Trophoblast cell (in vitro differentiated cells and primary cell): ENCODE data around the gene CCDC77.
"Not testable (repeated sequence)": the region's sequence is repeated elsewhere in the genome, so short reads cannot be mapped to it uniquely, and the experiment has no call there.

Source experiments
- DNase-seq, 2 donors: peaks; one replicate each; pipeline ENCODE4 v3.0.0-alpha.2; 2016
- H2AFZ ChIP-seq: 2 replicates; pipeline ENCODE4 v1.6.1; 2013; ENCODE audit warnings: low read length, moderate library complexity, mild to moderate bottlenecking; ENCODE audit not compliant: insufficient read depth, poor library complexity
- H2AK5ac ChIP-seq: 2 replicates; pipeline ENCODE4 v1.6.1; 2013; ENCODE audit warnings: mild to moderate bottlenecking, low read length
- H2BK120ac ChIP-seq: 2 replicates; pipeline ENCODE4 v1.6.1; 2013; ENCODE audit warnings: low read length, mild to moderate bottlenecking, moderate library complexity; ENCODE audit not compliant: insufficient read depth, poor library complexity
- H2BK12ac ChIP-seq: 2 replicates; pipeline ENCODE4 v1.6.1; 2013; ENCODE audit warnings: mild to moderate bottlenecking, low read length, moderate library complexity
- H2BK5ac ChIP-seq: 2 replicates; pipeline ENCODE4 v1.6.1; 2013; ENCODE audit warnings: low read length, low read depth, moderate library complexity, mild to moderate bottlenecking; ENCODE audit not compliant: poor library complexity
- H3K14ac ChIP-seq: 2 replicates; pipeline ENCODE4 v1.6.1; 2013; ENCODE audit warnings: mild to moderate bottlenecking, low read length
- H3K18ac ChIP-seq: 2 replicates; pipeline ENCODE4 v1.6.1; 2013; ENCODE audit warnings: mild to moderate bottlenecking, low read length
- H3K23ac ChIP-seq: 2 replicates; pipeline ENCODE4 v1.6.1; 2013; ENCODE audit warnings: low read length
- H3K27ac ChIP-seq: 2 replicates; pipeline ENCODE4 v1.5.1; 2013; ENCODE audit warnings: low read depth, mild to moderate bottlenecking, inconsistent platforms, low read length, moderate library complexity
- H3K27me3 ChIP-seq: 2 replicates; pipeline ENCODE4 v1.6.1; 2013; ENCODE audit warnings: inconsistent platforms, mild to moderate bottlenecking, low read length, moderate library complexity; ENCODE audit not compliant: insufficient read depth
- H3K36me3 ChIP-seq, 2 experiments: 1 replicate in 1 of 2; 2 replicates in 1 of 2; pipeline ENCODE4 v1.6.1; 2013; ENCODE audit warnings: low read length in 2 of 2, mild to moderate bottlenecking in 2 of 2, moderate library complexity in 1 of 2; ENCODE audit not compliant: insufficient read depth in 2 of 2, control insufficient read depth in 1 of 2
- H3K4ac ChIP-seq: 2 replicates; pipeline ENCODE4 v1.6.1; 2013; ENCODE audit warnings: low read depth, mild to moderate bottlenecking, low read length, moderate library complexity
- H3K4me1 ChIP-seq, 2 experiments: 1 replicate in 1 of 2; 2 replicates in 1 of 2; pipeline ENCODE4 v1.6.1; 2013; ENCODE audit warnings: low read length in 2 of 2, mild to moderate bottlenecking in 2 of 2, moderate library complexity in 1 of 2; ENCODE audit not compliant: insufficient read depth in 2 of 2, control insufficient read depth in 1 of 2
- H3K4me2 ChIP-seq: 2 replicates; pipeline ENCODE4 v1.6.1; 2013; ENCODE audit warnings: inconsistent platforms, mild to moderate bottlenecking, low read length, moderate library complexity
- H3K4me3 ChIP-seq: 2 replicates; pipeline ENCODE4 v1.5.1; 2013; ENCODE audit warnings: mild to moderate bottlenecking, low read depth, low read length, inconsistent platforms
- H3K79me1 ChIP-seq: one replicate; pipeline ENCODE4 v1.6.1; 2013; ENCODE audit warnings: low read length
- H3K79me2 ChIP-seq: 2 replicates; pipeline ENCODE4 v1.6.1; 2013; ENCODE audit warnings: low read length, mild to moderate bottlenecking; ENCODE audit not compliant: control insufficient read depth, insufficient read depth, poor library complexity
- H3K9ac ChIP-seq: 2 replicates; pipeline ENCODE4 v1.6.1; 2013; ENCODE audit warnings: mild to moderate bottlenecking, low read length
- H3K9me3 ChIP-seq: 2 replicates; pipeline ENCODE4 v1.6.1; 2013; ENCODE audit warnings: low read depth, mild to moderate bottlenecking, control low read depth, inconsistent platforms, low read length; ENCODE audit not compliant: insufficient read depth
- H4K12ac ChIP-seq: 2 replicates; pipeline ENCODE4 v1.6.1; 2013; ENCODE audit warnings: low read depth, mild to moderate bottlenecking, low read length, moderate library complexity
- H4K8ac ChIP-seq: 2 replicates; pipeline ENCODE4 v1.6.1; 2013; ENCODE audit warnings: low read depth, mild to moderate bottlenecking, low read length, moderate library complexity
- H4K91ac ChIP-seq: one replicate; pipeline ENCODE4 v1.6.1; 2013; ENCODE audit warnings: low read depth, mild to moderate bottlenecking, low read length, moderate library complexity
- WGBS: extraction: QIAGEN DNeasy Blood & Tissue Kit; methylation state at CpG from one replicate; pipeline ENCODE4 v1.1.7; 2013; ENCODE audit warnings: missing lambda C conversion rate; ENCODE audit not compliant: insufficient read length, insufficient coverage; ENCODE audit errors: extremely low coverage; 5-methylcytosine and 5-hydroxymethylcytosine counted together

The CCDC77 gene

GRCh38 chr12:367972-368371 is 33.5 kb upstream of the CCDC77 start:
- Histone ChIP-seq H3K23ac (no peak overlapping the region), H3K9me3 (peaks cover 4% of the 10 kb centered on the region), H3K4me1 (no peaks in the 10 kb centered on the region), H4K12ac (no peak overlapping the region), H4K91ac (no peak overlapping the region), H3K18ac (no peak overlapping the region), H4K8ac (no peak overlapping the region), H3K79me1 (no peaks in the 10 kb centered on the region), H2BK120ac (no peak overlapping the region), H3K9ac (no peak overlapping the region), H3K27ac (no peak overlapping the region), H3K4me3 (no peak overlapping the region), H2AK5ac (no peak overlapping the region), H3K36me3 (peaks cover 20 to 22% of the 10 kb centered on the region in 2 experiments), H3K27me3 (no peaks in the 10 kb centered on the region), H3K79me2 (no peaks in the 10 kb centered on the region), H2AFZ (no peak overlapping the region), H3K4ac (no peak overlapping the region), H3K4me2 (no peak overlapping the region), H3K14ac (no peak overlapping the region), H2BK5ac (no peak overlapping the region), H2BK12ac (no peak overlapping the region)
- WGBS, result no CpG with 5 or more reads among the region's 1 CpG
- DNase-seq, result no peak

DNA sequence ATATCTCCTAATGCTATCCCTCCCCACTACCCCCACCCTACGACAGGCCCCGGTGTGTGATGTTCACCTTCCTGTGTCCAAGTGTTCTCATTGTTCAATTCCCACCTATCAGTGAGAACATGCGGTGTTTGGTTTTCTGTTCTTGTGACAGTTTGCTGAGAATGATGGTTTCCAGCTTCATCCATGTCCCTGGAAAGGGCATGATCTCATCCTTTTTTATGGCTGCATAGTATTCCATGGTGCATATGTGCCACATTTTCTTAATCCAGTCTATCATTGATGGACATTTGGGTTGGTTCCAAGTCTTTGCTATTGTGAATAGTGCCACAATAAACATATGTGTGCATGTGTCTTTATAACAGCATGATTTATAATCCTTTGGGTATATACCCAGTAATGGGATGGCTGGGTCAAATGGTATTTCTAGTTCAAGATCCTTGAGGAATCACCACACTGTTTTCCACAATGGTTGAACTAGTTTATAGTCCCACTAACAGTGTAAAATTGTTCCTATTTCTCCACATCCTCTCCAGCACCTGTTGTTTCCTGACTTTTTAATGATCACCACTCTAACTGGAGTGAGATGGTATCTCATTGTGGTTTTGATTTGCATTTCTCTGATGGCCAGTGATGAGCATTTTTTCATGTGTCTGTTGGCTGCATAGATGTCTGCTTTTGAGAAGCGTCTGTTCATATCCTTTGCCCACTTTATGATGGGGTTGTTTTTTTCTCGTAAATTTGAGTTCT is 30.5 kb upstream of the CCDC77 start:
- H4K8ac ChIP-seq, H4K91ac ChIP-seq, H3K9ac ChIP-seq, H2AFZ ChIP-seq, H3K9me3 ChIP-seq, H3K4me2 ChIP-seq, H2BK5ac ChIP-seq, H3K14ac ChIP-seq, H2AK5ac ChIP-seq, H3K4me3 ChIP-seq, H2BK120ac ChIP-seq, H3K27me3 ChIP-seq, H3K27ac ChIP-seq, H2BK12ac ChIP-seq, H3K79me1 ChIP-seq, H3K79me2 ChIP-seq, H3K18ac ChIP-seq, DNase-seq, H4K12ac ChIP-seq, H3K23ac ChIP-seq, H3K4me1 ChIP-seq, H3K4ac ChIP-seq: not testable (repeated sequence)
- peaks cover 12 to 16% of the 10 kb centered on the region in 2 experiments for H3K36me3 ChIP-seq
- no CpG with 5 or more reads among the region's 5 CpGs for WGBS

- Histone ChIP-seq H2BK120ac (no peak overlapping the region), H4K91ac (no peak overlapping the region), H2AK5ac (no peak overlapping the region), H4K8ac (no peak overlapping the region), H3K27me3 (no peaks in the 10 kb centered on the region), H3K14ac (no peak overlapping the region), H4K12ac (no peak overlapping the region), H3K79me2 (peaks cover 12% of the 10 kb centered on the region), H2BK12ac (no peak overlapping the region), H3K18ac (no peak overlapping the region), H3K27ac (no peak overlapping the region), H3K36me3 (peaks cover 20 to 24% of the 10 kb centered on the region in 2 experiments), H3K4me2 (no peak overlapping the region), H3K79me1 (peaks cover 6% of the 10 kb centered on the region), H3K4me1 (peaks cover 0 to 2% of the 10 kb centered on the region in 2 experiments), H2AFZ (no peak overlapping the region), H3K9ac (no peak overlapping the region), H3K23ac (no peak overlapping the region), H3K4me3 (no peak overlapping the region), H2BK5ac (no peak overlapping the region), H3K4ac (no peak overlapping the region), H3K9me3 (no peaks in the 10 kb centered on the region)
- no CpG with 5 or more reads among the region's 4 CpGs for WGBS
- peak; percentile 16 to 46 for DNase-seq
Measured at GRCh38 chr12:386651-387050, 14.8 kb upstream of the CCDC77 start.

DNA sequence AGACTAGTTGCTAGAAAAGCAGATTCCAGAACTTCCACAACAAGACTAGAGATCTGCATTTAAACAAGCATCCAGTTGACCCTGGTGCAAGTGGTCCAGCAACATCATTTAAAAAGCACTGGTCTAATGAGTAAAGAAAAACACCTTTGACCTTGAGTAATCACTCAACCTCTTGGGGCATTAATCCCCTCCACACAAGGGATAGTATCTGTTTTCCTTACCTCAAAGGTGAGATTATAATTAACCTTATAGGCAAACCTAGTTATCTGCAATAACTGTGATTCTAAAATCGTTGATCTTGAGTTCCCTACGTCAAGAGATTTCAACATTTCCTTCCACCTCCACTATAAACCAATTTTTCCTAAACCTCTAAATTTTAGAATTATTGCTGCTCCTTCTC is 13.4 kb upstream of the CCDC77 start:
- Histone ChIP-seq H2AFZ (no peak overlapping the region), H3K4ac (peak overlapping the region; percentile 87), H3K9ac (no peak overlapping the region), H3K79me2 (peaks cover 12% of the 10 kb centered on the region), H3K4me2 (peak overlapping the region; percentile 64), H2AK5ac (no peak overlapping the region), H4K91ac (no peak overlapping the region), H3K9me3 (no peaks in the 10 kb centered on the region), H3K27me3 (no peaks in the 10 kb centered on the region), H2BK5ac (no peak overlapping the region), H3K79me1 (peaks cover 6% of the 10 kb centered on the region), H3K14ac (no peak overlapping the region), H3K18ac (no peak overlapping the region), H3K4me3 (no peak overlapping the region), H4K8ac (no peak overlapping the region), H3K27ac (no peak overlapping the region), H3K36me3 (peaks cover 10 to 14% of the 10 kb centered on the region in 2 experiments), H2BK120ac (no peak overlapping the region), H4K12ac (no peak overlapping the region), H3K4me1 (peaks cover 0 to 2% of the 10 kb centered on the region in 2 experiments), H2BK12ac (no peak overlapping the region), H3K23ac (no peak overlapping the region)
- no peak for DNase-seq
- WGBS, result no CpG with 5 or more reads among the region's 2 CpGs
